ENCODE data around the gene UBE3C. TPM values are rescaled to one million over a fixed set of nuclear protein-coding genes. Genes with fewer than 3 reads are reported as not detected.

UBE3C gene
- total and polyA plus RNA-seq, 9 of the 15 experiments (the other 6 are each of a cell fraction or from before 2014, with no cell fraction given), result 9.6 to 91.7 (median 75.4) TPM

DNA sequence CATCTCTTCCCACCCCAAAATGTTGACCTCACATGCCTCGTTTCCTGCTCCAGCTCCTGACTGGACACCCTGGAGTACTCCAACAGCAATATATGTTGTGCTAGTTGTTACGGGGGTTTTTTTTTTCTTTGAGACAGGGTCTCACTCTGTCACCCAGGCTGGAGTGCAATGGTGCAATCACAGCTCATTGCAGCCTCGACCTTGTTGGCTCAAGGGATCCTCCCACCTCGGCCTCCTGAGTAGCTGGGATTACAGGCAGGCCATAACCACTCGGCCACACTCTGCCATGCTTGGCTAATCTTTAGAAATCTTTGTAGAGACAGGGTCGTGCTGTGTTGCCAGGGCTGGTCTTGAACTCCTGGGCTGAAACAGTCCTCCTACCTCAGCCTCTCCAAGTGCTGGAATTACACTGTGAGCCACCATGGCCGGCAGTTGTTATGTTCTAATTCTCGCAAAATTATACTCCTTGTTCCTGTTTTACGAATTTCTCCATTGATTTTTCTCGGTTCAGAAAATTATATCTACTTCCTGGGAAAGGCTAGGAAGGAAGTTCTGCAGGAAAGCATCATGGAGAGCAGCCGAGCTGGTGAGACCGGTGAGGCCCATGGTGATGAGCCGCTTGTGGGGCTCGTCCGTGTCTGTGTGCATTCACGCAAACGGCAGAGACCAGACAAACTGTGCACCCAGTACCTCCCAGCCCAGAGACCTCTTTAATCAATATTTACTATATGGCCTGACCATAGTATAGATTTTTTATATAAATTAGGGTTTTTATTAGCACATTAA lies 145.7 kb downstream of the UBE3C start:
- CTCF ChIA-PET (ENCODE audit: low intra/inter-chr PET ratio), result no interaction called here
- no peaks in the 10 kb centered on the region for H3K79me2 ChIP-seq (ENCODE audit: control insufficient read depth, insufficient read depth, low read length)
- 15% methylated on average over 17 of the region's 17 CpGs for WGBS (ENCODE audit: insufficient coverage, low coverage, missing lambda C conversion rate)
- H3K4me3 ChIP-seq, result no peak overlapping the region
- no peaks in the 10 kb centered on the region for H3K36me3 ChIP-seq (ENCODE audit: control insufficient read depth, insufficient read depth, low read length)
- H4K20me1 ChIP-seq (replicated peaks; ENCODE audit: control insufficient read depth, insufficient read depth, low read length), result peaks cover 4% of the 10 kb centered on the region; the same call in 1 of the 2 replicates
- TF ChIP-seq MCM7 (IDR thresholded peaks at IDR 0.05), result 0 out of 4 replicates have a peak, but pooled peaks of 1 of the 2 experiments have one; percentile 20
- no peak for TF ChIP-seq FOS (IDR thresholded peaks at IDR 0.05; ENCODE audit: extremely low read depth, insufficient read length)
- peaks cover 46 to 78% of the 10 kb centered on the region in 2 experiments; a peak in 4 of 5 replicates for H3K27me3 ChIP-seq (ENCODE audit: control insufficient read depth in 2 of 2, insufficient read depth in 2 of 2, low read length in 2 of 2)
- no peak overlapping the region for H3K9ac ChIP-seq (ENCODE audit: insufficient read depth in 1 of 2, low read depth in 2 of 2, low read length in 2 of 2)
- intact Hi-C loops (cut with micrococcal nuclease) (no loop called here), in situ Hi-C loops (cut with MboI) (no loop called here)
- FAIRE-seq (no peak), ATAC-seq (no peak), DNase-seq (ENCODE audit: extremely low read depth in 1 of 4, low spot score in 3 of 4) (no peak)
- no peak overlapping the region for H3K27ac ChIP-seq (ENCODE audit: extremely low read depth, low read depth, low read length)
- 0 out of 2 replicates have a peak, but pooled peaks cover 3% of the 10 kb centered on the region for H3K9me3 ChIP-seq (replicated peaks; ENCODE audit: control insufficient read depth, insufficient read depth, low read depth, low read length)
- no TSS peak for BruUV-seq (replicated peaks)
- POLR2A ChIA-PET, result interaction anchor here (0.6 to 1.6 kb wide), 3 partner anchors 10 to 56 kb away, joined by 3 to 6 read pairs (median 3); no protein-coding TSS in a partner anchor
- no peaks in the 10 kb centered on the region for H3K9me1 ChIP-seq (ENCODE audit: control insufficient read depth, insufficient read depth, low read length)
- H3K4me1 ChIP-seq (replicated peaks in 1 of 2; ENCODE audit: control insufficient read depth in 2 of 2, insufficient read depth in 2 of 2, low read length in 2 of 2), result peaks cover 0 to 33% of the 10 kb centered on the region in 2 experiments; a peak in 3 of 5 replicates
- no peak overlapping the region for H3K4me2 ChIP-seq (ENCODE audit: insufficient read depth, low read length)
- H2AFZ ChIP-seq (ENCODE audit: low read depth, low read length), result no peak overlapping the region

DNA sequence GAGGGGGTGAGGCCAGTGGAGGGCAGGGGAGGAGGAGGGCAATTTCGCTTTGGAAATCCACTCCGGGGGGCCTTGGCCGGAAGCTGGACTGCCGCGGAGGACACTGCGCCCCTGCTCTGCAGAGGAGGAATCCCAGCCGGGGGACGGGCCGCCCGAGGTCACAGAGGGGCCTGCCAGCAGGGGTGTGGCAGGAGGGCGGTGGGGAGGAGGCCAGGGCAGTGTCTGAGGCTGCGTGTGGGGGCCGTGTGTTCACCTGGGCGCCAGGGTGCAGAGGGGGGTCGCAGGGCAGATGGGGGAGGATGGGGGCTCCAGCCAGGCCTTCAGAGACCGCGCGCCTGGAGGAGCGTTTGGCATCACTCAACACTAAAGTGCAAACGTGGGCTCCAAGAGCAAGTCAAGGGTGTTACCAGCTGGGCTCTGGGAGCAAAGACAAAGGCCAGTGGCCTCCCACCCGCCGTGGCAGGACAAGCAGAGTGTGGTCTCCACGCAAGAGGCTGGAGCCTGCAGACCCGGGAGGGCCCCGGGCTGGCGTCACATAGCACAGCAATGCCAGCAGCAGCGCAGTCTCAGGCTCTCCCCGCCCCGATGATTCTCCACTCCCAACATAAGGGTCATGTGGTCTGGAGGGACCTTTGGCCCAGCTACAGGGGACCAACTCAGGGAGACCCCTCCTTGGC lies 152.8 kb downstream of the UBE3C start:
- H3K79me2 ChIP-seq (ENCODE audit: control insufficient read depth, insufficient read depth, low read length), result no peaks in the 10 kb centered on the region
- H3K4me3 ChIP-seq, result no peak overlapping the region
- H3K4me2 ChIP-seq (ENCODE audit: insufficient read depth, low read length), result no peak overlapping the region
- no peak overlapping the region for H2AFZ ChIP-seq (ENCODE audit: low read depth, low read length)
- TF ChIP-seq ZBTB7A (IDR thresholded peaks at IDR 0.05; ENCODE audit: borderline replicate concordance, control insufficient read depth, low read depth, low read length) (peak; percentile 27; the same call in 1 of the 2 replicates), PCBP1 (IDR thresholded peaks at IDR 0.05; ENCODE audit: low read depth, low read length, poor library complexity, severe bottlenecking) (peak; percentile 24), KLF10 (CRISPR knock-in tag; IDR thresholded peaks at IDR 0.05) (no peak), ZBTB8A (IDR thresholded peaks at IDR 0.05; ENCODE audit: partially characterized antibody) (no peak)
- no TSS peak for BruUV-seq (replicated peaks)
- peak overlapping the region in 1 of 2 experiments; percentile 60; a peak in 2 of 4 replicates for H3K9ac ChIP-seq (ENCODE audit: insufficient read depth in 1 of 2, low read depth in 2 of 2, low read length in 2 of 2)
- in situ Hi-C loops (cut with MboI) (no loop called here), intact Hi-C loops (cut with micrococcal nuclease) (no loop called here)
- H3K36me3 ChIP-seq (ENCODE audit: control insufficient read depth, insufficient read depth, low read length), result no peaks in the 10 kb centered on the region
- POLR2A ChIA-PET, result interaction anchor here (0.7 to 0.8 kb wide), 3 partner anchors 16 to 458 kb away, joined by 3 read pairs; no protein-coding TSS in a partner anchor
- peaks cover 68 to 78% of the 10 kb centered on the region in 2 experiments for H3K27me3 ChIP-seq (ENCODE audit: control insufficient read depth in 2 of 2, insufficient read depth in 2 of 2, low read length in 2 of 2)
- DNase-seq (ENCODE audit: extremely low read depth in 1 of 4, low spot score in 3 of 4) (peak in 2 of 4 experiments; percentile 62 to 65), FAIRE-seq (no peak), ATAC-seq (0 out of 3 replicates have a peak, but pooled peaks have one; percentile 3)
- WGBS (ENCODE audit: insufficient coverage, low coverage, missing lambda C conversion rate), result 26% methylated on average over 29 of the region's 29 CpGs
- H4K20me1 ChIP-seq (replicated peaks; ENCODE audit: control insufficient read depth, insufficient read depth, low read length), result peaks cover 8% of the 10 kb centered on the region; the same call in 1 of the 2 replicates
- H3K9me3 ChIP-seq (replicated peaks; ENCODE audit: control insufficient read depth, insufficient read depth, low read depth, low read length), result 0 out of 2 replicates have a peak, but pooled peaks cover 3% of the 10 kb centered on the region
- H3K4me1 ChIP-seq (replicated peaks in 1 of 2; ENCODE audit: control insufficient read depth in 2 of 2, insufficient read depth in 2 of 2, low read length in 2 of 2), result peaks cover 0 to 42% of the 10 kb centered on the region in 2 experiments; a peak in 3 of 5 replicates
- CTCF ChIA-PET (ENCODE audit: low intra/inter-chr PET ratio), result no interaction called here
- H3K27ac ChIP-seq (ENCODE audit: extremely low read depth, low read depth, low read length), result no peak overlapping the region
- no peaks in the 10 kb centered on the region for H3K9me1 ChIP-seq (ENCODE audit: control insufficient read depth, insufficient read depth, low read length)

Measured in K562 (cell line).